HG03045 (cell line): Measurements from ENCODE around the gene CDH4.

Source experiments
- ATAC-seq: cut with Tn5 transposase; IDR thresholded peaks from one replicate; pipeline ENCODE4 v1.9.1; 2021; ENCODE audit warnings: mild to moderate bottlenecking, moderate library complexity; ENCODE audit not compliant: unreplicated experiment

Gene CDH4

DNA sequence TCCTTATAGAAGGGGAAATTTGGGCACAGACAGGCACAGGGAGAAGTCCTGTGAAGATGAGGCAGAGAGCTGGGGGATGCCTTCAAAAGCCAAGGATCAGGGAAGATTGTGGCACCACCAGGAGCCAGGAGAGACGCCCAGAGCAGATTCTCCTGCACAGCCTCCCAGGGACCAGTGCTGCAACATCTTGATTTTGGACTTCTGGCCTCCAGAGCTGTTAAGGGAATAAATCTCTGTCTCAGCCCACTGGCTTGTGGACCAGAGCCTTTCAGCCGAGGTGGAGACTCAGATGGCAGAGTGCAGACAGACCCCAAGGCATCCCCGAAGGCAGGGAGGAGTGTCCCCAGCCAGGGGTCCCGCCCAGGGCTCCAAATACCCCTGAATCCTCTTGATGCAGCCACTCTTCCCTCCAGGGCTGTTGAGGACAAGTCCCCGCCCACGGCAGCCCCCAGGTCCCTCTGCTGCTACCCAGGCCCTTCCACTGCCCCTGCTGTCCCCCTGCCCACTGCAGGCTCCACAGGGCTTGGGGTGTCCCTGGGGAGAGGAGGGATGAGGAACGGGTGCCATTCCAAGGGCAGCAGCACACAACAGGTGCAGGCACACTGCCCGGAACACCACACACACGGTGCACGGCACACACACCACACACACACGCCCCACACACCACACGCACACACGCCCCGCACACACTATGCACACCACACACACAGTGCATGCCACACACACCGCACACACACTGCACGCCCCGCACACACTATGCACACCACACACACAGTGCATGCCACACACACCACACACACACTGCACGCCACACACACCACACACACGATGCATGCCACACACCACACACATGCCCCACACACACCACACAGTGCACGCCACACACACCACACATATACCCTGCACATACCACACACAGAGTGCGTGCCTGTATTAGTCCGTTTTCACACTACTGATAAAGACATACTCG, 502.2 kb downstream of the CDH4 start:
- no peak for ATAC-seq

DNA sequence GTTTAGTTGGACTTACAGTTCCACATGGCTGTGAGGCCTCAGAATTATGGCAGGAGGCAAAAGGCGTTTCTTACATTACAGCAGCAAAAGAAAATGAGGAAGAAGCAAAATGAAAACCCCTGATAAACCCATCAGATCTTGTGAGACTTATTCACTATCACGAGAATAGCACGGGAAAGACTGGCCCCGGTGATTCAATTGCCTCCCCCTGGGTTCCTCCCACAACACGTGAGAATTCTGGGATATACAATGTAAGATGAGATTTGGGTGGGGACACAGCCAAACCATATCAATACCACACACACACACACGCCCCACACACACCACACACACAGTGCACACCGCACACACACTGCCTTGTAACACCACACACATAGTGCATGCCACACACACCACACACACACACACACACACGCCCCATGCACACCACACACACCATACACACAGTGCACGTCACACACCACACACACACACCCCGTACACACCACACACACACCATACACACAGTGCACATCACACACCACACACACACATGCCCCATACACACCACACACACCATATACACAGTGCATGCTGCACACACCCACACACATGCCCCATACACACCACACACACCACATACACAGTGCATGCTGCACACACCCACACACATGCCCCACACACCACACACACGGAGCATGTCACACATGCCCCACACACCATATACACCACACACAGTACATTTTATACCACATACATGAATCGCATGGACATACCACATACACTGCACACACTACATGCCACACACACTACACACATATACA, 503.1 kb downstream of the CDH4 start:
- no peak for ATAC-seq

DNA sequence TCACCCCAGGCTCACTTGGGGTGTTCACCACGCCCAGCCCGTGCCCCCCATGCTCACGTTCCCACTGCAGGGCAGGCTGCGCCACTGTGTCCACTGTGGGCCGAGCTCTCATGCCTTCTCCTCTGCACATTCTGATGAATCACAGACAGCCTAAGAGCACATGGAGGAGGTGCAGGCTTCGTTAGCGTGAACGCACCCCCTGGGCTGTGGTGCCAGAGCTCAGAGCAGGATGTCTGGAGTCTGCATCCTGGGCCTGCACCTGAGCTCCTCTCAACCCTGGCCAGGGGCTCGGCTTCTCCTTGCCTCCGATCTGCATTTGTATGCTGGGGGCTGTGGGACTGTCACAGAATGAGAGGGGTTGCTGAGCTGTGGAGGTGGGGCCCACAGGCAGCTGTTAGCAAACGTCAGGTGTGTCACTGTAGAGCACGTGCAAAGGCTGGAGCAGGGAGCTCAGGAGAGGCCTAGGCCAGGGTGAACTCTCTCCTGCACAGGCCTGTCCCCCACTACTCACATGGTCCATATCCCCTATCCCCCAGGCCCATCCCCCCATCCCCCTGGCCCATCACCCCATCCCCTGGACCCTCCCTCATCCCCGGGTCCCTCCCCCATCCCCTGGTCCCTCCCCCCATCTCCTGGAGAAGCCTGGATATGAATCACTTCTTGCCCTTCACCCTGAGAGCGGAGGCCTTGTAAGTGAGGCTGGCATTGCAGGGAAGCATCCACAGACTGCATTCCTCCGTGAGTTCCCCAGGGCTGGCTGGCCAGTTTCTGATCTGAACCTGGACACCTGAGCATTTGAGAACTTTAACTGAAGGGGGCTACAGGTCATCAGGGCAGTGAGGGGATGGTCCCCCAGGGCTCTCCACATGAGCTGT, 504.1 kb downstream of the CDH4 start:
- ATAC-seq, result no peak

DNA sequence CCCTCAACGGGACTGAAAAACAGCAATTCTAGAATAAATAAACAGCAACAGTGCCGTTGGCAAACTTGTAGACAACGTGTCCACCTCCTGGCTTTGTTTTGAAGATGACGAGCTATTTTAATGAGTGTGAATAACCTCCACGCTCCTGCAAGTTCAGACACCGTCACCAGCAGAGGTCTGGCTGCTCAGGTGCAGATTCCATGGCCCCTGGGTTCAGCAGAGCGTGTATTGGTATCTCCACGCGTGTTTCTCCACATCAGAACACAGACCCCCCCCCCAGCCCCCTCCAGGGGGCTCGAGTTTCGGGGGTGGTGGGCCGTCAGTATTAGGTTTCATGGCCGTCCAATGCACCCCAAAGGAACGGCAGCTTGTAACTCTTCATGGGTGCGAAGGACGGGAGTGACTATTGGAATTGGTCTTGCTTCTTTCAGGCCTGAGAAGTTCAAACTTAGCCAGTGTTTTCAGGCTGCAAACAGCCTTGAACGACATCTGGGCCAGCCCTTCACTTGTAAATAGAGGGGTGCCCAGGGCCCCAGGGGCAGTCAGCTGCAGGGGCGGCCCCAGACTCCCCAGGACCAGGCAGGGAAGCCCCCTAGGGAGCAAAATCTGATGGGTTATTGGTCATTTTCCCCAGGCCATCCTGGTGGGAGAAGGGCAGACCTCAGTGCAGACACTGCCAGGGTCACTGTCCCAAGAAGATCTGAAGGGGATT, 505.1 kb downstream of the CDH4 start:
- ATAC-seq, result no peak

DNA sequence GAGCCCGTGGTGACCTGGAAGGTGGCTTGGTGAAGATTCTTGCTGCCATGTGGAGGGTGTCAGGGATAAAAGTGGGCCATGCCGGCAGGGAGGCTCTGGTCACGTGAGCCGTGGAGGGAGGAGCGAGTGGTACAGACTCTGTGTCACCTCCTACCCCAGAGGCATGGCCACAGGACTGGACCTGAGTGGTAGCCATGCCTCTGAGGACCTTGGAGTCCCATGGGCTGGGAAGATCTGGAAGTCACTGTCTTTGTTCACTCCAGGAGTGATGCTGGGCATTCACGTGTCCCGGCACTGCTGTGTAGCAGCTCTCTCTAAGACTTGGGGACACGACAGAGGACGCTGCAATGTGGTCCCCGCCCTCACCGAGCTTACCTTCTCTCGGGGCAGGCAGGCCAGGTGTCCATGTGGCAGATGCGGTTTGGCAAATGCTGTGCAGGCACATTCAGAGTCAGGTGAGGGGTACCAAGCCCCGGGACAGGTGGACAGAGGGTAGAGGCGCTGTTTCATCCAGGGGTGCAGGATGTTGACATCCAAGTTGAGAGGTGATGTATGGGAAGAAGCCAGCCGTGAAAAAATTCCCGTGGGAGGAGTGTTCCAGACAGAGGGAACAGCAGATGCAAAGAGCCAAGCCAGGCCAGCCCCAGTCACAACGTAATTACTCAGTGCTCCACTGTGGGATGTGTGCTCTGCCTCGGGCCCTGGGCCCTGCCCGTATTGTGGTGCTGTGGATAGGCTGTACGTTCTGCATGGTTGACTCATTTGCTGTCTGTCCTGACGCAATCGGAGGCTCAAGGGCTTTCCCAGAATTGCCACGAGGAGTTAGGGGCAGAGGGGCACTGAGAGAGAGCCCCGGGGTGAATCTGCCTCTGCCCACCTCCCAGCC, 505.9 kb downstream of the CDH4 start:
- no peak for ATAC-seq

DNA sequence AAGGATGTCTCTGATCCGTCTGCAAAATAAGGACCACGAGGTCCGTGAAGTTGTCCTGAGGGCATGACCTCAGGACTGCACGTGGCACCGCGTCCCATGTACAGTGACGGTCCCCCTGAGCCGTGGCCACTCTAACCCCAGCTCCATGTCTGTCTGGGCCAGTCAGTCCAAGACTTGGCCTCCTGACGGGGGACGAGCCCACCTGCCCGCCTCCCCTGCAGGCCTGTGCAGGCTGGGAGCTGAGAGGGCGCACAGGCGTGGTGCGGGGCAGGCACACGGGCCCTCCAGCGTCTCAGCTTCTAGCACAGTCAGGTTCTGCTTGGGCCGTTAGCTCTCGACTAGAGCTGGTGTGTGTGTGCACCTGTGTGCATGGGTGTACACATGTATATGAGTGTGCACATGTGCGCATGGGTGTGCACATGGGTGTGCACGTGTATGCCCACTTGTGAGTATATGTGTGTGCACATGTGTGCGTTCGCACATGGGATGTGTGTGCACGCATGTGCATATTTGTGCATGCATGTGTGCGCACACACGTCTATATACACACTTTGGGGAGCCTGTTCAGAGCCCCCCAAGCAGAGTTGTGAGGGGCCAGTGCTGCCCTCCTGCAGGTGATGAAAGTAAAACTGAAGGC, 506.6 kb downstream of the CDH4 start:
- no peak for ATAC-seq

DNA sequence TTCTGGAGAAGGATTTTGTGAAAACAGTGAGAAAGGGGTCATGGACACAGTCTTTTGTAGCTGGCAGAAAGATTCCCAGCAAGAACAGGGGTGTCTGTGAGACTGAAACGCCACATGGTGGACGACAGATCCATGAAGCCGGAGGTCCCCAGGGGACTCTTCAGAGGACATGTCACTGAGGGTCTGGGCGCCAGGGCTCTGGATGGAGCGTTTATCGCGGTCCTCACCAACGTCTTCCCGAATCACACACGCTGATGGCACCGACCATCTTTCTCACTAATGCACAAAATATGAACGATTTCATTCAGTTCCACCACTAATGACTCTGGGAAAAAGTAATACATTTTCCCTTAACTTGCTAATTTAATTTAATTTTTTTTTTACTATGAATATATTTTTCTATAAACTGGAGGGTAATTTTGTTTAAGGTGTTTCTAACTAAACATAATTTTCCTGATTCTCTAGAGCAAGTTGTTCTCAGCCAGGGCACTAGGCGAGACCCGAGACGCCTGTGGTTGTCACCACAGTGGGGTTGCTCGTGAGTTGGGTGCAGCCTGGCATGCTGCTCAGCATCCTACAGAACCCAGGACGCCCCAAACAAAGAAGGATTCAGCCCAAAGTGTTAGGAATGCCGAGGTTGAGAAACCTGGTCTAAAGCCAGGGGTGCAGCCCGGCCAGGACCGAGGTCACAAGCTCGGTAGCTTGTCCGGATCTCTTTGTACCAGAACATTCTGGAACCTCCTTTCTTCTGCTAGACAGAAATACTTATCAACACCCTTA, 507.4 kb downstream of the CDH4 start:
- no peak for ATAC-seq

DNA sequence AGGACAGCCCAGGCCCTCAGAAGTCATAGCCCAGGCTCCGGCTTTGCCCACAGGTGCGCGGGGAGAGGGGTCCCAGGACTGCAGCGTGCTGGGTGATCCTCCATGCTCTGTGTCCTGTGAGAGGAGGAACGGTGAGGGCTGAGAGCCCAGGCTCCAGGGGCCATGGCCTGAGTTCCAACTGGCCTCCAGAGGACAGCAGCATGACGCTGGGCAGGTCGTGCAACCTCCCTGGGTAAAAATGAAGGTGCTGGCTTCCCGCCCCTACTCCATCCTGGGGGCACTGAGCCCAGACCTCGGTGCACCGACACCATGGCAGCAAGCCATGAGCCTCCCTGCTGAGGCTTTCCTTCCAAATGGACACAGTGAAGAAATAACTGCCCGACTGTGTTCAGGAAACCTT, 508.3 kb downstream of the CDH4 start:
- no peak for ATAC-seq

DNA sequence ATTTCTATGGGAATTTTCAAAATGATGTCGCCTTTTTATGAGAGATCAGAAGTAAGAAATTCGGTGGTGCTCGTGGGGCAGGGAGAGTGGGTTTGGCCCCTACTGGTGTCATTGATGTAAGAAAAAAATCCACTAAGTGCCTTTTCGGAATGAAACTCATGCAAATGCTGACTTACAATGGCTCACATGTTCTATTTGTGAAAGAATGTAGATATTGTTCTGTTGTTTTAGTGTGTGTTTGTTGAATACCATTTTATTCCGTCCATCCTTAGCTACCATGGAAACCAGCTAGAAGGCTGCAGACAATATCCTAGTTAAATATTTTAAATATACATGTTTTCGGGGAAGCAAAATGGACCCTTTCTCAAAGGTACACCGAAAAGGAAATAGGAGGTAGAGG, 508.7 kb downstream of the CDH4 start:
- ATAC-seq, result no peak

DNA sequence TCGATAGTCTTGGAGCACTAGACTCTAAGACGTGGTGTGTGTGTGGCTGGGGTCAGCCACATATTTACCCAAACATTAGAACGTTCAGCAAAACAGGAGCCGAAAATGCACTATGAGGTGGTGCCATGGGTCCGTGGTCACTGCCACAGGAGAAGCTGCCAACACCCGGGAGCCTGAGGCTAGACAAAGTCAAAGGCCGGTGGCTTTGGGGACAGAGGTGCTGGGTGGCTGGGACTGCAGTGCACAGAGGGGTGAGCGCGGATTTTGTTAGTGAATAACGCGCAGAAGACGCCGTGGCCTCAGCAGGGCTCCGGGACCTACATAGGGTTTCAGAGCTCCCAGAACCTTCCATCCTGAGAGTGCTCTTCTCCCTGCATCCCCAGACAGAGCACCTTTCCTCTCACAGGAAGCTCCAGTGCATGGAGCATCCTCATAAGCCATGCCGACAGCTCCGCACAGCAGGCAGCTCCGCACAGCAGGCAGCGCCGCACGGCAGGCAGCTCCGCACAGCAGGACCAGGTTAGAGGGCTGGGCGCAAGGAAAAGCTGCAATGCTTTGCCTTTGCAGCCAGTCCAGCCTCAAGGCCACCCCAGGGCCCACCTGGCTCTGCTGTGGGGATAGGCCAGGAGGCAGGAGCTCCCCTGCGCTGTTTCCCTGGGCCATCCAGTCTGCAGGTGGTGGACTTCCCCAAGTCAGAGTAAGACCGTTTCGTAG, 509.5 kb downstream of the CDH4 start:
- no peak for ATAC-seq

DNA sequence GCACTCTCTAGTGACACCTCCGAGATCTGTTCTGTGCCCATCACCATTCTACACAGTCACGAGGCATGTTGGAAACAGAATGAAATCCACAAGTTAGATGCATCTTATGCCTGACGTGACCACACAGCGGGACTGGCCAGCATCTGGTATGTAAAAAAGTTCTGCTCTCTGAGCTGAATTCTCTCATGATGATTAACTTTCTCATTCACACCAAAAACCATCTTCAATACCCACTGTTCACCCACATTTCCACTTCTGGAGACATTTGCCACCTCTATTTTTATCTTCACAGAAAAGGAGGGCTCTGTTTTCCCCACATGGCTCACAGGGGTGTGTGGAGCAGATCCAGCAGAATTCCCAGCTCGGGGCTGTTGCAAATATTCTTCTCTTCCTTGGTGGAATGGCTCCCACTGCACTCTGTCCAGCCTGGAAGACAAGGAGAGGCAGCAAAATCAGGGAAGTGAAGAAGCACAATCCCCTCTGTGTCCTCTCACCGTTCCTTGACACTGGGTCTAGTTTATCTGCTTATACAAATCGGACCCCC, 510.2 kb downstream of the CDH4 start:
- ATAC-seq, result no peak

DNA sequence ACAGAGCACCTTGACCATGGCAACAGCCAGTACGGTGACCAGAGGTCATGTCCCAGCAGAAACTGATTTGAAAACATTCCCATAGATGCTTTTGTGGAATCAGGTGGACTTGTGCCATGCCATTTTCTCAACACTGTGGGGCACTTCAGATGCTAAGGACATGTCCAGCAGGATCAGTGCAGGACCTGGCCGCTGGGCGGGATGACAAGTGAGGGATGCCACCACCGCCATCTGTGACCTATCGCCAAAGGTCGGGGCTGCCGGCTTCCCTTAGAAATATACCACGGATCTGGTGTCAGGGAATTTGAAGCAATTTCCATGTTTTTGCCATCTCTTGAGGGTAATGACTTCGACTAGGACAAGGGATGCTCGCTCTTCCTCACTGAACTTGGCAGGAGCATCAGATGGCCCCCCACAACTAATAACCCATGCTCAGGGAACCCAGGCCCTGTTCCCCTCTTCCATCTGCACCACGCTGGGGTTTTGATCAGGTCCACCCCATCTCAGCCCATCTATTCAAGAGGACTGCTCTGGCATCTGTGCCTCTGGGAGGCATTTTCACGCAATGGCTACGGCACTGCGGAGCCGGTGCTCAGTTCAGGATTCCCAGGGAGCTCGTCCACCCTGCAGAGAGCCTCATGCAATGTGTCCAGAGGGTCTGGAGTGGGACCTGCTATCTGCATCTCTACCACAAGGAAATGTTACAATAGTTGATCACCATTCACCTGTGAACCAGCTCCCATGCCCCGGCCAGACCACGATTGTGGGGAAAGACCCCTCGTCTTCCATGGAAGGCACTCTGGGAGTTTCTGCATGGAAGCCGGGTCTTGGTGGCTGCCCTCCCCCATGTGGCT, 511.1 kb downstream of the CDH4 start:
- no peak for ATAC-seq

DNA sequence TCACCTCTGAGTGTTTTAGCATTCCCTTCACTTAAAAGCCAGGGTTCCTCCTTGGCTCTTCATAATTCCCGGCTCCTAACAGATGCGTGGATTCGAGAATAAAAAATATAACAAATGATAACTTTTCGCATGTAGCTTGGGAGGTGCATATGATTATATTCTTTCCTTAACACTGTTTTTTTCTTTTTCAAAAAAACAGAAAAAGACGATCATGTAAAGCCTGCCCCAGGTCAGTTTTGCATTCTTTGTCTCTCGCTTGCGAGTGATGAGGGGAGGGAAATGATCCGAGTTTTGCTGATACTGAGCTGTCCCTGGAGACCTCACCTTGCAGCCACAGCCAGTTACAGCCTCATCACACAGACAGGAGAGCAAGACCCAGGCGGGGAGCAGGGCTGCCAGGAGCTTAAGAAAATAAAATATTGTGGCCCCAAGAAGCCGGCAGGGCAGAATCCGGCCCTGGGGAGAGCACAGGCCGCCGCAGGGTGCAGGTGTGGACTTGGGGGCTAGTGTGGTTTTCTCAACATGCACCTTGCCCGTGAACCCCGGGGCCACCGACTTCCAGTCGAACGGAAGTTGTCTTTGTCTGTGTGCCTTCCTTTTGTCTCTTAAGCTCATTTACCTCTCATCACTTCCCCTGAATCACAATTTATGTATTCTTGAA, 511.8 kb downstream of the CDH4 start:
- ATAC-seq, result no peak

DNA sequence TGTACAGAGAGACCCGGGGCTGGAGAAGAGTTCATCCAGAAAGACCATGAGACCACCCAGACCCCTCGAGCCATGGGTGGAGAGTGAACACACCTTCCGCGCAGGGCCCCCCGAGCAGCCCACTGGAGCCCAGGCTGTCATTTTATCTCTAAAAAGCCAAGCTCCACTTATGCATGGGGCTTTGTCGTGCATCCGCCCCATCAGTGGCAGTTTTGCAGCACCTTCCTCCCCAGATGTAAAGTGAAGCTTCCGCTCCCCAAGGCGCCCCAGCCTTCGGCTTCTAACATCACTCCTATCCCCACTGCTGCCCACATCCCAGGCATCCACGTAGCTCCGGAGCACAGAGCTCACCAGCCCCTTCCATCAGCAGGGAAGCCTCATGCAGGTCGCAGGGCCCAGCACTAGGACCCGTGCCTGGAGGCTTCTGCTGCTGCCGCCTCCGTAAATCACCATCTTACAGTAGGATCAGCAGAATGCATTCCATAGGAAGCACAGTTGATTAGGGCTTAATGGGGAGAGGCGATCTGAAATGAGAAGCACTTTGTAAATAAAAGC, 512.5 kb downstream of the CDH4 start:
- no peak for ATAC-seq

DNA sequence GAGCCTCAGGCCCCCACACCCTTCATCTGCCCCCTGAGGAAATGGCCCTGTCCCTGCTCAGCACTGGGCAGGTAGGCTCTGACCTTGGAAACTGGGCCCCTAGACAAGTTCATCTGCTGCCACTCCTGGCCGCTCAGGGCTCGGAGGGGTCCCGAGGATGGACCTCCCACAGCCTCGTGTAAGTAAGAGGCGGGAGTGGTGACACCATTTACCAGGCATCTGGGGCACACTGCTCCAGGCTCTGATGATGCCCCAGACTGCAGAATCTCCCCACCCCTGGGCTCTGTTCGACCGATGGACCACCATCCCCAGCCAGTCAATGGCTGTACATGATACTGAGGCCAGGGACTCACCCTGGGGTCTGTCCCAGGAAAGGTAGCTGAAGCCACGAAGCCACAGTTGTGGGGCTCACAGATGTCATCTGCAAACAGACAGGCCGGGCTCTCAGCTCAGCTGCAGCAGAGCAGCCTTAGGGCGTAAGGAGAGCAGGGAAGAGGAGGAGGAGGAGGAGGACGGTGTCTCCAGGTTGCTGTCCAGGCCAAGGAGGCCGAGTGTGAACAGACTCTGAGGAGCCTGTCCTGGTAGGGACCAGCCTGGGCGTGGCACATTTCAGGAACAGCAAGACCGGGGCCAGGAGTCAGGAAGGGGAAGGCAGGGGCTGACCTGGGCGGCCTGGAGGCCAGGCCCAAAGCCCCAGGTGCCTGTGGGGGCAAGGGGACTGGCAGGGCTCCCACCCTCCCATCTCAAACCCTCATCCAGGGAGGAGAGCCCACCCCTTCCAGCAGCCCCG, 513.2 kb downstream of the CDH4 start:
- no peak for ATAC-seq
